Gastroesophageal sphincter (tissue), 4 donors: ENCODE data around the gene KPNA6. TPM values are rescaled to one million over a fixed set of nuclear protein-coding genes. Genes with fewer than 3 reads are reported as not detected.
"Not testable (repeated sequence)": the region's sequence is repeated elsewhere in the genome, so short reads cannot be mapped to it uniquely, and the experiment has no call there.

Source experiments
- ATAC-seq: fragments of 150-250 bp; one replicate; pipeline ENCODE4 v1.9.1; 2016; ENCODE audit warnings: mild to moderate bottlenecking, moderate library complexity
- H3K27ac ChIP-seq, 4 donors: fragments of 200-600 bp; sonication (generic) in 3 of 4; 1 replicate in 3 of 4; 2 replicates in 1 of 4; pipeline ENCODE4 v1.5.1; 2016 to 2019
- H3K27me3 ChIP-seq: fragments of 200-600 bp; sonication (generic); one replicate; pipeline ENCODE4 v1.5.1; 2019
- H3K36me3 ChIP-seq, 2 donors: fragments of 200-600 bp; sonication (generic); one replicate each; pipeline ENCODE4 v1.5.1; 2019; ENCODE audit warnings: control low read depth in 1 of 2
- H3K4me1 ChIP-seq, 3 donors: fragments of 200-600 bp; sonication (generic); 1 replicate in 2 of 3; 2 replicates in 1 of 3; pipeline ENCODE4 v1.5.1; 2016 to 2019; ENCODE audit warnings: control low read depth in 2 of 3
- H3K4me3 ChIP-seq, 2 donors: fragments of 200-600 bp; sonication (generic); one replicate each; pipeline ENCODE4 v1.5.1; 2019; ENCODE audit warnings: mild to moderate bottlenecking in 1 of 2, moderate library complexity in 1 of 2
- H3K9me3 ChIP-seq, 3 donors: fragments of 200-600 bp; sonication (generic); one replicate each; pipeline ENCODE4 v1.5.1; 2017 to 2019; ENCODE audit warnings: control low read depth in 2 of 3
- CTCF ChIP-seq, 4 experiments: fragments of 200-600 bp in 2 of 4; fragments of 450-650 bp in 2 of 4; sonication (generic) in 1 of 4; IDR thresholded peaks; one replicate each; pipeline ENCODE4 v1.5.1; 2017 to 2019; ENCODE audit warnings: antibody characterized with exemption in 4 of 4, mild to moderate bottlenecking in 2 of 4, moderate library complexity in 2 of 4
- EP300 ChIP-seq: sonication (generic); formaldehyde crosslinking; IDR thresholded peaks from one replicate; pipeline ENCODE4 v1.6.1; 2017; ENCODE audit warnings: antibody characterized with exemption, mild to moderate bottlenecking
- POLR2A ChIP-seq, 2 donors: fragments of 450-650 bp; IDR thresholded peaks; one replicate each; pipeline ENCODE4 v1.6.1; 2017; ENCODE audit warnings: antibody characterized with exemption in 2 of 2, mild to moderate bottlenecking in 2 of 2, moderate library complexity in 1 of 2
- POLR2AphosphoS5 ChIP-seq: sonication (generic); formaldehyde crosslinking; IDR thresholded peaks from one replicate; pipeline ENCODE4 v1.6.1; 2017; ENCODE audit warnings: antibody characterized with exemption
- WGBS, 2 donors: methylation state at CpG; one replicate each; pipeline ENCODE4 v1.1.5; 2018; ENCODE audit warnings: low coverage in 1 of 2; 5-methylcytosine and 5-hydroxymethylcytosine counted together
- total RNA-seq, 4 donors: library from RNA; depleted of rRNA; stranded (reverse); fragments of >200 nt; gene quantifications; one replicate each; pipeline ENCODE4 v1.1.0, GENCODE V29; 2016

KPNA6 gene
- total RNA-seq, 4 donors from 2014 or later: 52.9 to 70.4 (median 57.6) TPM

- peak overlapping the region; percentile 61 to 95 (median 92) for H3K27ac ChIP-seq
- peaks cover 0 to 26% (median 0%) of the 10 kb centered on the region in 3 donors for H3K4me1 ChIP-seq
- TF ChIP-seq EP300: no peak
- peak in 1 of 4 experiments; percentile 32 for TF ChIP-seq CTCF (IDR thresholded peaks at IDR 0.05)
- no peak for TF ChIP-seq POLR2AphosphoS5
- no peak for TF ChIP-seq POLR2A (IDR thresholded peaks at IDR 0.05)
- peaks cover 0 to 38% of the 10 kb centered on the region in 2 donors for H3K36me3 ChIP-seq
- H3K9me3 ChIP-seq: no peaks in the 10 kb centered on the region
- peaks cover 8% of the 10 kb centered on the region for H3K27me3 ChIP-seq
- 37 to 40% methylated on average over 9 to 17 of the region's 28 CpGs for WGBS, 2 donors
- peak; percentile 53 for ATAC-seq
- peak overlapping the region; percentile 59 to 86 for H3K4me3 ChIP-seq
These were observed 34.3 kb upstream of the KPNA6 start for GRCh38 chr1:32073299-32074229.

DNA sequence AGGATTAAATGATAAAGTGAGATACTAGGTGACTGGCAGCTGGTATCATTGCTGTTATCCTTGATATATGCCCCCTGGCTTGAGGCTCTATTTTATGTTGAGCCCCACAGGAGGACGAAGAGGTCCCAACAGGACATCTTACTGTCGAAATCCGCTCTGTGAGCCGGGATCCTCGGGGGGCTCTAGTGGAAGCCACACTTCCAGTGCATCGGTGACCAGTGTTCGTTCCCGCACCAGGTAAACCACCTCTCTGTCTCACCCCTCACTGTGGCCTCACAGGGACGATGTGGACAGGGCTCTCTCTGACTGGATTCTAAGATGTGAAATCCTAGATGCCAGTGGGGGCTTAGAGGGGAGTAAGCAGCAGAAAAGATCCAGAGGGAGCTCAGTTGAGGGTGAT is 33.0 kb upstream of the KPNA6 start:
- H3K27me3 ChIP-seq: no peaks in the 10 kb centered on the region
- TF ChIP-seq POLR2A (IDR thresholded peaks at IDR 0.05) (no peak), POLR2AphosphoS5 (no peak), EP300 (no peak), CTCF (IDR thresholded peaks at IDR 0.05) (no peak)
- H3K27ac ChIP-seq: no peak overlapping the region
- no peaks in the 10 kb centered on the region for H3K9me3 ChIP-seq
- no peak overlapping the region for H3K4me3 ChIP-seq
- 87 to 98% methylated on average over 6 of the region's 9 CpGs for WGBS, 2 donors
- no peak for ATAC-seq
- peaks cover 0 to 50% of the 10 kb centered on the region in 2 donors for H3K36me3 ChIP-seq
- H3K4me1 ChIP-seq: peaks cover 0 to 26% (median 0%) of the 10 kb centered on the region in 3 donors

GRCh38 chr1:32077451-32077850 is 30.4 kb upstream of the KPNA6 start:
- TF ChIP-seq POLR2AphosphoS5: no peak
- TF ChIP-seq CTCF (IDR thresholded peaks at IDR 0.05): no peak
- no peak for TF ChIP-seq POLR2A (IDR thresholded peaks at IDR 0.05)
- TF ChIP-seq EP300: no peak
- 70 to 78% methylated on average over 2 to 3 of the region's 3 CpGs for WGBS, 2 donors
- ATAC-seq: no peak

DNA sequence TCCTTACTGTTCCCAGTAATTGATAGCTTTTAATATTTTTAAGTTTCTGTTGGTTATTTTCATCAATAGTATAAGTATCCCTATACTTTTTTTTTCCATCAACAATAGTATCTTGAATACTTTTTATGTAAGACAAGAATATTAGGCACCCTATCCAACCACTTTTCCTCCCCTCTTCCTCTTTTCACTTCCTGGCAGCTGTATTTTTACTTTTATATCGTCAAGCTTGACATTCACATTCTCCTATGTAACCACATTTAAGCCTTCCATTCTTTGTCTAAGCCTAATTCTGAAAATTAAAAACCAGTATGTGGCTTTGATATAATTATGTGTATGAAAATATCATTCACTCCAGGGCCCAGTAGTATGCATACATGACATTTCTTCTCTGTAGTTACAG is 25.8 kb upstream of the KPNA6 start:
- H3K4me3 ChIP-seq: no peak overlapping the region
- ATAC-seq: no peak
- 64 to 72% methylated on average over 1 of the region's 1 CpG for WGBS, 2 donors
- TF ChIP-seq POLR2AphosphoS5: no peak
- no peak for TF ChIP-seq CTCF (IDR thresholded peaks at IDR 0.05)
- no peak for TF ChIP-seq POLR2A (IDR thresholded peaks at IDR 0.05)
- TF ChIP-seq EP300: no peak
- no peaks in the 10 kb centered on the region for H3K4me1 ChIP-seq
- H3K36me3 ChIP-seq: peaks cover 0 to 91% of the 10 kb centered on the region in 2 donors
- no peaks in the 10 kb centered on the region for H3K27me3 ChIP-seq
- no peaks in the 10 kb centered on the region for H3K9me3 ChIP-seq
- H3K27ac ChIP-seq: no peak overlapping the region

More at GRCh38 chr1:32077451-32077850, 30.4 kb upstream of the KPNA6 start:
- Histone ChIP-seq H3K36me3 (peaks cover 0 to 76% of the 10 kb centered on the region in 2 donors), H3K9me3 (no peaks in the 10 kb centered on the region), H3K4me3 (no peak overlapping the region), H3K27me3 (no peaks in the 10 kb centered on the region), H3K4me1 (peaks cover 0 to 14% (median 0%) of the 10 kb centered on the region in 3 donors), H3K27ac (no peak overlapping the region)

DNA sequence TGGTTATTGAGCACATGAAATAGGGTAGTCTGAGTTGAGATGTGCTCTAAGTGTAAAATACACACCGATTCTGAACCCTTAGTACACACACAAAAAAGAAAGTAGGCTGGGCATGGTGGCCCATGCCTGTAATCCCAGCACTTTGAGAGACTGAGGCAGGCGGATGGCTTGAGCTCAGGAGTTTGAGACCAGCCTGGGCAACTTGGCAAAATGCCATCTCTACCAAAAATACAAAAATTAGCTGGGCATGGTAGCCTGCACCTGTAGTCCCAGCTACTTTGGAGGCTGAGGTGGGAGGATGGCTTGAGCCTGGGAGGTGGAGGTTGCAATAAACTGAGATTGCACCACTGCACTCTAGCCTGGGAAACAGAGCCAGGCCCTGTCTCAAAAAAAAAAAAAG is 21.5 kb upstream of the KPNA6 start:
- ATAC-seq, H3K27me3 ChIP-seq, H3K4me1 ChIP-seq, H3K4me3 ChIP-seq, H3K9me3 ChIP-seq, H3K27ac ChIP-seq: not testable (repeated sequence)
- no CpG with 5 or more reads among the region's 2 CpGs for WGBS, 2 donors
- H3K36me3 ChIP-seq: peaks cover 0 to 85% of the 10 kb centered on the region in 2 donors
